Neuronal stem cell (in vitro differentiated cells): Measurements from ENCODE around the gene TFAM.

Source experiments
- DNase-seq: peaks from one replicate; pipeline ENCODE4 v3.0.0-alpha.2; 2013; ENCODE audit warnings: low spot score
- H2AFZ ChIP-seq: one replicate; pipeline ENCODE4 v1.6.1; 2013; ENCODE audit warnings: mild to moderate bottlenecking, low read length, inconsistent platforms
- H2AK5ac ChIP-seq: 2 replicates; pipeline ENCODE4 v1.6.1; 2013; ENCODE audit warnings: low read depth, mild to moderate bottlenecking, inconsistent platforms, low read length, moderate library complexity, mixed read lengths
- H2BK120ac ChIP-seq: 2 replicates; pipeline ENCODE4 v1.6.1; 2013; ENCODE audit warnings: low read depth, mild to moderate bottlenecking, inconsistent platforms, low read length, moderate library complexity, mixed read lengths
- H2BK12ac ChIP-seq: one replicate; pipeline ENCODE4 v1.6.1; 2013; ENCODE audit warnings: low read length, inconsistent platforms
- H2BK15ac ChIP-seq: 2 replicates; pipeline ENCODE4 v1.6.1; 2013; ENCODE audit warnings: mild to moderate bottlenecking, low read length, inconsistent platforms, mixed read lengths
- H2BK5ac ChIP-seq: one replicate; pipeline ENCODE4 v1.6.1; 2013; ENCODE audit warnings: inconsistent platforms, mild to moderate bottlenecking, low read length, moderate library complexity
- H3K14ac ChIP-seq: one replicate; pipeline ENCODE4 v1.6.1; 2013; ENCODE audit warnings: low read length, inconsistent platforms
- H3K18ac ChIP-seq: 2 replicates; pipeline ENCODE4 v1.6.1; 2013; ENCODE audit warnings: low read length, inconsistent platforms
- H3K23ac ChIP-seq: 2 replicates; pipeline ENCODE4 v1.6.1; 2013; ENCODE audit warnings: low read depth, mild to moderate bottlenecking, mixed read lengths, low read length, inconsistent platforms; ENCODE audit not compliant: poor library complexity
- H3K27ac ChIP-seq: replicated peaks from 3 replicates; pipeline ENCODE4 v1.5.1; 2013; ENCODE audit warnings: low read length, inconsistent platforms
- H3K27me3 ChIP-seq, 3 experiments: 2 replicates each; pipeline ENCODE4 v1.6.1; 2013; ENCODE audit warnings: low read length in 3 of 3, mild to moderate bottlenecking in 2 of 3, inconsistent platforms in 1 of 3, low read depth in 1 of 3, mixed read lengths in 1 of 3, moderate library complexity in 1 of 3; ENCODE audit not compliant: control insufficient read depth in 3 of 3, insufficient read depth in 3 of 3
- H3K36me3 ChIP-seq, 2 donors: replicated peaks in 1 of 2; 2 replicates each; pipeline ENCODE4 v1.6.1; 2013; ENCODE audit warnings: low read length in 2 of 2; ENCODE audit not compliant: control insufficient read depth in 2 of 2, insufficient read depth in 2 of 2
- H3K4ac ChIP-seq: 2 replicates; pipeline ENCODE4 v1.6.1; 2013; ENCODE audit warnings: inconsistent platforms, mild to moderate bottlenecking, low read length, moderate library complexity
- H3K4me1 ChIP-seq, 2 donors: 1 replicate in 1 of 2; 2 replicates in 1 of 2; pipeline ENCODE4 v1.6.1; 2013; ENCODE audit warnings: low read length in 2 of 2, low read depth in 1 of 2; ENCODE audit not compliant: control insufficient read depth in 2 of 2, insufficient read depth in 1 of 2
- H3K4me2 ChIP-seq: one replicate; pipeline ENCODE4 v1.6.1; 2013; ENCODE audit warnings: mild to moderate bottlenecking, low read length, inconsistent platforms; ENCODE audit not compliant: insufficient read depth, poor library complexity, severe bottlenecking
- H3K4me3 ChIP-seq, 2 donors: 2 replicates each; pipeline ENCODE4 v1.5.1; 2013; ENCODE audit warnings: low read length in 2 of 2, mild to moderate bottlenecking in 2 of 2, inconsistent platforms in 1 of 2, moderate library complexity in 1 of 2
- H3K79me1 ChIP-seq: one replicate; pipeline ENCODE4 v1.6.1; 2013; ENCODE audit warnings: low read depth, mild to moderate bottlenecking, inconsistent platforms, low read length, moderate library complexity
- H3K9ac ChIP-seq: one replicate; pipeline ENCODE4 v1.6.1; 2013; ENCODE audit warnings: mild to moderate bottlenecking, low read depth, low read length, inconsistent platforms; ENCODE audit not compliant: poor library complexity
- H3K9me3 ChIP-seq, 2 donors: replicated peaks in 1 of 2; 2 replicates each; pipeline versions ENCODE3 to v1.6.1; 2013; ENCODE audit warnings: low read length in 2 of 2, mild to moderate bottlenecking in 2 of 2, inconsistent platforms in 1 of 2, low read depth in 1 of 2, mixed read lengths in 1 of 2, moderate library complexity in 1 of 2; ENCODE audit not compliant: control insufficient read depth in 2 of 2, insufficient read depth in 1 of 2
- H4K8ac ChIP-seq: one replicate; pipeline ENCODE4 v1.6.1; 2013; ENCODE audit warnings: low read depth, mild to moderate bottlenecking, inconsistent platforms, low read length, moderate library complexity
- H4K91ac ChIP-seq: one replicate; pipeline ENCODE4 v1.6.1; 2013; ENCODE audit warnings: low read length, low read depth, mild to moderate bottlenecking, inconsistent platforms; ENCODE audit not compliant: poor library complexity
- WGBS, 2 donors: extraction: QIAGEN DNeasy Blood & Tissue Kit; methylation state at CpG; one replicate each; pipeline ENCODE4 v1.1.7; 2013; ENCODE audit warnings: missing lambda C conversion rate in 2 of 2, mixed read lengths in 1 of 2; ENCODE audit not compliant: insufficient read length in 2 of 2, insufficient replicate concordance in 1 of 2; ENCODE audit errors: extremely low coverage in 2 of 2; 5-methylcytosine and 5-hydroxymethylcytosine counted together

Gene TFAM

DNA sequence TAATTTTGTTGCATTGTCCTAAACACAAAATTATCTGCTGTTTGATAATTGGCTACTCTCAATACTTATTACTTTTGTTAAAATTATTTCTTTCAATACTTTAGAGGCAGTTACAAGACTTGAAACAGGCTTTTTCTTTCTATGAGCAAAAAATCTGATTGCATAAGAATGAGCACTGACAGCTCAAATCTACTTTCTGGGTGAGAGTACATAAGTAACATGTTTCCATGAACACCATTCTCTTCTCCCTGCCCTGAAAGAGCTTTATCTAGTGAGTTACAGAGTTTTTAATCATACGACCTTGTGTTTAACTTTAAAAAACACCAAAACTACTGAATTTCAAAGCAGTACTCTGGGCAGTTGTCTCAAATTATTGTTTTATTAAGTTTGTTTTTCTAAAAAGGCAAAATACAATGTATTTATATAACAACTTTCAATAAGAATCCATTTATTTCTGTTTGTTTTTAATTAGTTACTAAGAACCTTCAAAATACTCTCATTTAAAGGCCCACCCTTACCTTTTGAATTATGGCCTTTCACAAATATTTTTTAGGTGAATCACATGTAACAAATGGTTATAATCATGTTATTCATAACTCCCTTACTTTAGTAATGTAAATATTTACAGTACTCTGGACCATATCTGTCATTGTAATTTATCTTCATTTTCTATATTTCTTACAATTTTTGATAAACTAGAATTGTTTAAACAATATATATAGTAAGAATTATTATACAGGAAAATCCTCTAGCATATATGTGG, 23.0 kb upstream of the TFAM start:
- Histone ChIP-seq H3K4ac (no peak overlapping the region), H3K36me3 (peaks cover 0 to 30% of the 10 kb centered on the region in 2 donors), H2AFZ (no peak overlapping the region), H3K4me2 (no peak overlapping the region), H2BK12ac (no peak overlapping the region), H4K8ac (no peak overlapping the region), H3K27ac (no peak overlapping the region), H3K23ac (no peak overlapping the region), H3K79me1 (no peaks in the 10 kb centered on the region), H3K4me1 (peaks cover 0 to 8% of the 10 kb centered on the region in 2 donors), H4K91ac (no peak overlapping the region), H3K27me3 (no peaks in the 10 kb centered on the region), H2BK120ac (no peak overlapping the region), H2BK5ac (no peak overlapping the region), H2AK5ac (no peak overlapping the region), H3K9me3 (no peaks in the 10 kb centered on the region), H3K9ac (no peak overlapping the region), H3K4me3 (no peak overlapping the region), H3K14ac (no peak overlapping the region), H3K18ac (no peak overlapping the region), H2BK15ac (no peak overlapping the region)
- WGBS, 2 donors, result no CpG with 5 or more reads among the region's 1 CpG
- DNase-seq, result no peak

- no peak overlapping the region for H3K9ac ChIP-seq
- no peaks in the 10 kb centered on the region for H3K27me3 ChIP-seq
- no peaks in the 10 kb centered on the region for H3K79me1 ChIP-seq
- H3K23ac ChIP-seq, result no peak overlapping the region
- H3K36me3 ChIP-seq, result peaks cover 0 to 42% of the 10 kb centered on the region in 2 donors
- H2AK5ac ChIP-seq, result no peak overlapping the region
- no peak overlapping the region for H3K4ac ChIP-seq
- H3K14ac ChIP-seq, result no peak overlapping the region
- H3K4me1 ChIP-seq, result peaks cover 0 to under 1% of the 10 kb centered on the region in 2 donors
- no peak overlapping the region for H3K27ac ChIP-seq
- no peak overlapping the region for H3K4me3 ChIP-seq
- no peak overlapping the region for H2BK12ac ChIP-seq
- H2BK15ac ChIP-seq, result no peak overlapping the region
- no peak overlapping the region for H2BK120ac ChIP-seq
- H4K8ac ChIP-seq, result no peak overlapping the region
- DNase-seq, result no peak
- no peak overlapping the region for H3K18ac ChIP-seq
- H3K9me3 ChIP-seq, result no peaks in the 10 kb centered on the region
- H2AFZ ChIP-seq, result no peak overlapping the region
- no CpG with 5 or more reads among the region's 3 CpGs for WGBS, 2 donors
- no peak overlapping the region for H3K4me2 ChIP-seq
- no peak overlapping the region for H4K91ac ChIP-seq
- no peak overlapping the region for H2BK5ac ChIP-seq
Observed at GRCh38 chr10:58367069-58367468, 18.1 kb upstream of the TFAM start.

- Histone ChIP-seq H3K36me3 (peaks cover 0 to 12% of the 10 kb centered on the region in 2 donors), H2BK5ac (no peak overlapping the region), H3K27ac (no peak overlapping the region), H3K18ac (no peak overlapping the region), H2BK15ac (no peak overlapping the region), H3K14ac (no peak overlapping the region), H3K4me1 (no peaks in the 10 kb centered on the region), H3K4me3 (no peak overlapping the region), H2AFZ (no peak overlapping the region), H3K9ac (no peak overlapping the region), H2AK5ac (no peak overlapping the region), H4K8ac (no peak overlapping the region), H3K23ac (no peak overlapping the region), H2BK12ac (no peak overlapping the region), H3K4me2 (no peak overlapping the region), H3K9me3 (no peaks in the 10 kb centered on the region), H3K27me3 (no peaks in the 10 kb centered on the region), H2BK120ac (no peak overlapping the region), H3K4ac (no peak overlapping the region), H3K79me1 (no peaks in the 10 kb centered on the region), H4K91ac (no peak overlapping the region)
- no peak for DNase-seq
Observed at GRCh38 chr10:58371473-58371872, 13.7 kb upstream of the TFAM start.

DNA sequence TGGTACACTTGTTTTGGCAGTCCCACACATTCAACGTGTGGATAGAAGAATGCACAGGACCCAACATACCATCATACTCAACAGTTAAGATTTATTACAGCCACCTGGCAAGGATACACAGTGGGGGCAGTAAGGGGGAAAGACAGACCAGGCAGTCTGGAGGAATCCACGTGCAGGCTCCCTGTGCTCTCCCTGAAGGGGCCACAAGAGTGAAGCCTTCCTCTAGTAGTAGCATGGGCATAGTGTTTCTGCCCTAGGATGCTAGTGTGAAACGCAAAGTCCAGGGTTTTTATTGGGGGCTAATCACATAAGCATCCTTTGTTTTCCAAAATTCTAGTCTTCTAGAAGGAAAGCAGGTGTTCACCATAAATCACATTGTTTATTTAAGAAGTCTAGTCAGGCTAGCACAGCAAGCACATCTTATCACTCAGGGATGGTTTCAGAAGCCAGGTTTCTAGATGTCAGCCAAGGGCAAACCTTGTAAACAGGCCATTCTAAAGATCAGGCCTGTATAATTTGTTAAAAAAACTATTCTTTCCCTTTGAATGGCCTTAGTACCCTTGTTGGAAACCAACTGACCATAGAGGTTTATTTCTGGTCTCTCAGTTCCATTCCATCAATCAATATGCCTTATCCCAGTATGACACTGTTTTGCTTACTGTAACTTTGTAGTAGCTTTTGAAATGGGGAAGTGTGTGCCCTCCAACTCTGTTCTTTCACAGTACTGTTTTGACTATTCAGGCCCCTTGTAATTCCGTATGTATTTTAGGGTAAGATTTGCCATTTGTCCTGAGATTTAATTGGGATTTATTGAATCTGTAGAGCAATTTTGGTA, 12.4 kb upstream of the TFAM start:
- Histone ChIP-seq H3K14ac (no peak overlapping the region), H2BK12ac (no peak overlapping the region), H3K27me3 (no peaks in the 10 kb centered on the region), H2BK120ac (no peak overlapping the region), H3K36me3 (peaks cover 0 to 12% of the 10 kb centered on the region in 2 donors), H2AFZ (no peak overlapping the region), H3K4me2 (no peak overlapping the region), H3K18ac (no peak overlapping the region), H3K23ac (no peak overlapping the region), H3K27ac (no peak overlapping the region), H3K4me1 (no peaks in the 10 kb centered on the region), H3K9me3 (no peaks in the 10 kb centered on the region), H3K4ac (no peak overlapping the region), H2AK5ac (no peak overlapping the region), H3K79me1 (no peaks in the 10 kb centered on the region), H2BK15ac (no peak overlapping the region), H2BK5ac (no peak overlapping the region), H4K91ac (no peak overlapping the region), H3K4me3 (no peak overlapping the region), H4K8ac (no peak overlapping the region), H3K9ac (no peak overlapping the region)
- DNase-seq, result no peak
- no CpG with 5 or more reads among the region's 4 CpGs for WGBS, 2 donors
